Measurements from ENCODE around the gene BAIAP3.
"Not testable (repeated sequence)": the region's sequence is repeated elsewhere in the genome, so short reads cannot be mapped to it uniquely, and the experiment has no call there.

BAIAP3 gene, protein sequence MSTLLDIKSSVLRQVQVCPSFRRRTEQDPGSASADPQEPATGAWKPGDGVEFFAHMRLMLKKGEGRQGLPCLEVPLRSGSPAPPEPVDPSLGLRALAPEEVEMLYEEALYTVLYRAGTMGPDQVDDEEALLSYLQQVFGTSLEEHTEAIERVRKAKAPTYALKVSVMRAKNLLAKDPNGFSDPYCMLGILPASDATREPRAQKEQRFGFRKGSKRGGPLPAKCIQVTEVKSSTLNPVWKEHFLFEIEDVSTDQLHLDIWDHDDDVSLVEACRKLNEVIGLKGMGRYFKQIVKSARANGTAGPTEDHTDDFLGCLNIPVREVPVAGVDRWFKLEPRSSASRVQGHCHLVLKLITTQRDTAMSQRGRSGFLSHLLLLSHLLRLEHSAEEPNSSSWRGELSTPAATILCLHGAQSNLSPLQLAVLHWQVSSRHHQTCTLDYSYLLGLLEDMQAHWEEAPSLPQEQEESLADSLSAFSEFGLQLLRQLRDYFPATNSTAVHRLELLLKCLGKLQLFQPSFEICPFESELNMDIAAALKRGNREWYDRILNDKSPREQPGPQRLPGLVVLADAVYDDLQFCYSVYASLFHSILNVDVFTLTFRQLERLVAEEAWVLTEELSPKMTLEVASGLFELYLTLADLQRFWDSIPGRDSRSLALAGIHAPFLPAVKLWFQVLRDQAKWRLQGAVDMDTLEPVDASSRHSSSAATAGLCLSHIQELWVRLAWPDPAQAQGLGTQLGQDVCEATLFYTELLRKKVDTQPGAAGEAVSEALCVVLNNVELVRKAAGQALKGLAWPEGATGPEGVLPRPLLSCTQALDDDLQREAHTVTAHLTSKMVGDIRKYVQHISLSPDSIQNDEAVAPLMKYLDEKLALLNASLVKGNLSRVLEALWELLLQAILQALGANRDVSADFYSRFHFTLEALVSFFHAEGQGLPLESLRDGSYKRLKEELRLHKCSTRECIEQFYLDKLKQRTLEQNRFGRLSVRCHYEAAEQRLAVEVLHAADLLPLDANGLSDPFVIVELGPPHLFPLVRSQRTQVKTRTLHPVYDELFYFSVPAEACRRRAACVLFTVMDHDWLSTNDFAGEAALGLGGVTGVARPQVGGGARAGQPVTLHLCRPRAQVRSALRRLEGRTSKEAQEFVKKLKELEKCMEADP

DNA sequence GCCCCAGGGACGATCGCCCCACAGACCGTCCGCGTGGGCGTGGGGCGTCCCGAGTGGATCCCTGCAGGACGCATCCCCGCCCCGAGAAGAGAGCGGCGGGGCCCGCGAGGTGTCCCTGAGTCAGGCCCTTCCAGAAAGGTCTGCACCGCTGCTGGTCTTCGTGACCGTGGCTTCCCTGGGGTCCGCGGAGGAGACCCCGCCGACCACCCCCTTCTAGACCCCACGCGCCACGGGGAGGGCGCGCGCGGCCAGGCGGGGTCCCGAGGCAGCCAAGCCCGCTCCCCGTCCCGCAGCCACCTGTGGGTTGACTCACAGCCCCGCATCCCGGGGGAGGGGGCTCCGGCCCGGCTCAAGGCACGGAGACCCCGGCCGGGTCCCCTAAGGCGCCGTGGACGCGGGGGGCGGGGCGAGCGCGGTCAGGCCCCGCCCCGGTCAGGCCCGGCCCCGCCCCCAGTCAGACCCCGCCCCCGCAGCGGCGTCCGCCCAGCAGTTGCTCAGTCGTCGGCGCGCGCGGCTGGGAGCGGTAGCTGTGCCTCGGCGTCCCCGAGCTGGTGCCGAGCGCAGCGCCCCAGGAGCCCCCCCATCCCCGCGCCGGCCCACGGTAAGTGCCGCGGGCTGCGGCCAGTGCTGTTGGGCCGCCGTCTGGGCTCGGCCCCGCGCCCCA, at the start of gene BAIAP3:
Gene BAIAP3, plus strand, starts transcription at position 497 of the 664 bp plus-strand sequence. CDS start 4,905 bp downstream, outside the sequence.
- no peak for DNase-seq (ENCODE audit: low read depth in 2 of 2)

DNA sequence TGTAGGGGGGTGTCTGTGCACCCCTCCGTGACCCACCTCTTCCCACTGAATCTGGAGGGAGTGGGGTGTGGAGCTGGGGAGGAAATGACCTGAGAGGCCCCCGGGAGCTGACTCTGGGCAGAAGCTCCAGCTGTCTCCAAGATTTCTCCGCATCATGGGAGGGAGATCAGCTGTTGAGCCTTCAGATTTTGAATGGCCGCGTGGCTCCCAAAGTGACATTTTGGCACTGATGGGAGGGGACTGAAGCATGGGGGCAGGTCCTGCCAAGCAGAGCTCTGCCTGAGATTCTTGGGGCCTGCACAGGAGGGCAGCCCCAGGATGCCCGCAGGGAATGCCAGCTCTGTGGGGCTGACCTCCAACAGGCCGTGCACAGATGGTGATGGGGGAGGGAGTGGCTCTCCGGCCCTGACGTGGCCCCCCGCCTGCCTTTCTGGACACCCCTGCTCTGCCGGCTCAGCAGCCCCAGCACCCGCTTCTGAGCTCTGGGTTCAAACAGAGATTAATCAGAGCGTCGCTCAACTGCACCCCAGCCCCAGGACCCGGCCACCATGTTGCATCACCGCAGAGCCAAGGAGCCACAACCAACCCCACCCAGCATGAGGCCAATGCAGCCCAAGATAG, 49.3 kb upstream of the BAIAP3 start:
- no peak for DNase-seq (ENCODE audit: low read depth in 2 of 2)

DNA sequence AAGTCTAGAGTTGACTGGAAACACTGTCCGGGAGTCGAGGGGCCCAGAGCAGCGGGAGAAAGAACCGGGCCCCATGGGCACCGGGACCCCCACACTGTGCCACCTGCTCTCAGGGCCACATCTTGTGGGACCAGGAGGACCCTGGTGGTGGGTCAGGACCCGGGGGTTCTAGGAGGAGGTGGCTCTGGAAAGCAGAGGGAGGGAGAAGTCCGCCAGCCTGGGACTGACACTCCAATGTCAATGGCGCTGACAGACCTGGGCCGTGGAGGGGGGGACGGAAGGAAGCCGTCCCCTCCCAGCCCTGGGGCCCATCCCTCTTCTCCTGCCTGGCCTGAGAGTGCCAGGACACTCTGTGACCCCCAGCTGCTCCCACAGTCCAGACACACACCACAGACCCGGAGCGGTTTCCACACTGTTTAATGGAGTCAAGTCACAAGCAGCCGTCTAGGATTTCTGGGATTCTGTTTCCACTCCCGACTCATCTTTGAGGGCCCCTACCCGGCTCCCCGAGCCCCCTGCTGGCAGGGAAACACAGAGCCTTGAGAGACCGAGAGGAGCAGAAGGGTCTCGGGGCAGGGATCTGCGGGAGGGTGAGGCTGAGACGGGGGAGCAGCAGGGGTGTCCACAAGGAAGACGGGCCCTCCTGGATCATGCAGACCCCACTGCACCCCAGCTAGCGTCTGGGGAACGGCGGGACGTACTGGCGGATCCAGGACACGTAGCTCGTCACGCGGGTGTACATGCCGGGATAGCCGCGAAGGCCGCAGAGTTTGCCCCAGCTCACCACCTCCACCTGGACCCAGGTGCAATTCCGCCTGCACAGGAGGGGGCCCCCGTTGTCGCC, 47.6 kb upstream of the BAIAP3 start:
- no peak for DNase-seq (ENCODE audit: low read depth in 2 of 2)

DNA sequence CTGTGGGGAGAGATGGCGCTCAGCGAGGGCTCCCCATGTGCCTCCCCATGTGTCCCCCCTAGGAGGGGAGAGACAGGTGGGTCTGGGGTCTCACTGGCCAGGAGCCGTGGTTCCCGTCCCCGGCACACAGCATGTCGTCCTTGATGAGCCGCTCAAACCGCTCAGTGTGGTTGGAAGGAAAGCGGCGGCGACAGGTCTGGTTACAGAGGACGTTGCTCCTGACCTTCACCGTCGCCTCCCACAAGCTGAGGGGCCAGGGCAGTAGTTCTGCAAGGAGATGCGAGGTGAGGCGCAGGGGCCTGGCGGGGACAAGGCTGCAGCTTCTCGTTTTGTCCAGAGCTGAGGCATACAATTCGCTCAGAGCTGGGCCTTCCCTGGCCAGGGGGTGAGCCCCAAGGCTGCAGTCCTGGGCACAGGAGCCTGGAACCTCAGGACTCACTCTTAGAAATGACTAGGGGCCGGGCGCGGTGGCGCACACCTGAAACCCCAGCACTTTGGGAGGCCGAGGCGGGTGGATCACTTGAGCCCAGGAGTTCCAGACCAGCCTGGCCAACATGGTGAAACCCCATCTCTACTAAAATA, 46.8 kb upstream of the BAIAP3 start:
- DNase-seq (ENCODE audit: low read depth in 2 of 2): no peak

DNA sequence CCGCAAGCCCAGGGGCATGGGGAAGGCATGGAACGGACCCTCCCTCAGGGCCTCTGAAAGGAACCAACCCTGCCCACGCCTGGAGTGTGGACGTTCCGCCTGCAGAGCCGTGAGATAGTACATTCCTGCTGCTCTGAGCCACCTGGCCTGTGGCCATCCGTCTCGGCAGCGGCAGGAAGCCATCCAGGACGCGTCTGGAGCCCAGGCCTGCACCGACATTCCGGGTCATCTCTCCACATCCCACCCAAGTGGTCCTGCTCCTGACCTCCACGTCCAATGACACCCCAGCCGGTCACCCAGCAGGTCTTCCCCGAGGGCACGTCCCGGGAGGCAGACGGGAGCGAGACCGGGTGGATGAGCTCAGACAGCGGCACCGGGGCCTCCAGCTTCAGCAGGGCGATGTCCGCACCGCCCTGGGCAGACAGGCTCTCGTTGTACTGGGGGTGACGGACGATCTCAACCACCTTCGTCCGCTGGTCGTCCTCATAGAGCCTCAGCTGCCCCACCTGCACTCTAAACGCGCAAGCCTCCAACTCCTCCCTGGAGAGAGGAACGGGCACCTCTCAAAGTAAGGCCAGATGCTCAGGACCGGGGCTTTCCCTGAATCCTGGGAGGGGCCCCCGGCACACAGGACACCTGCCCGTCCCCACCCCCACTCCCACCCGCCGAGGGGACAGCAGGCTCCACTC, 45.3 kb upstream of the BAIAP3 start:
- no peak for DNase-seq (ENCODE audit: low read depth in 2 of 2)

DNA sequence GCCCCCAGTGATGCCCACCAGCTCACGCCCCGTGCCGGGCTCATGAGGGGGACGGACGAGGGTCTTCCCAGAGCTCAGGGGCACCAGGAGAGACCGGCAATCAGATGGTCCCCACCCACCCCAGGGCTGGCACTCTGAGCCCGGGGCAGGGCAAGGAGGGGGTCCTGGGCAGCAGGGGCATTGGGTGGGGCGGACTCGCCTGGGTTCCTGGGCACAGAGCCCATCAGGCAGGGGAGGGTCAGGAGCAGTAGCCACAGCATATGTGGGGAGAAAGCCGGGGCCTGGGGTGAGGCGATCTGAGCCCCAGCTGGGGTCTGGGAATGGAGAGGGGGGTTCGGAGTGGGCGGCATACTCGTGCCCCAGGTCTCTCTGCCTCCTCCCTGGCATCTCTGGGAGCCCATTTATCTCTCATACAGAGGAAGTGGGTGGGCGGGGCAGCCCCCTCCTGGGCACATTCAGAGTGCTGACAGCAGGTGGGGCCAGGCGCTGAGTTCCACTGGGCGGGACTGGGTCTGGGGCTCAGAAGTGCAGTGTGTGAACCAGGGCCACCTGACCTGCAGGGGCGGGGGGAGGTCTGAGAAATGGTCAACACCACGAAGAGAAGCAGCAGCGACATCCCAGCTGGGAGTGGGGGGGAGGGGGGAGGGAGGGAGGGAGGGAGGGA, 44.5 kb upstream of the BAIAP3 start:
- no peak for DNase-seq (ENCODE audit: low read depth in 2 of 2)

DNA sequence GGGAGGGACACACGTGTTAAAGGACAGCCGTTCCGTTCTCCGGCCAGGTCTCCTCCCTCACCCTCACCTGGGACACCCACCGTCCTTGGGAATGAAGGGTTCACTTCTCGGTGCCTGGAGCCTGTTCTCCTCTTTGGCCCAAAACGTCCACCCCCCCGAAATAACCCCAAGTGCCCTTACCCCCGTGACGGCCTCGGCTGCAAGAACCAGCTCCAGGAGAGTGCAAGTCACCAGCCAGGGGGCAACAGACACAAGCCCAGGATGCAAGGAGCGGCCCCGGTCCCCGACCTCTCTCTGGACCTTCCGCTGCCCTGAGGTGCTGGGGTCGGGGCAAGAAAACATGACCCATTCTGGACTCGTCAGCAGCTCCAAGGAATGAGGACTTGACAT, 44.0 kb upstream of the BAIAP3 start:
- no peak for DNase-seq (ENCODE audit: low read depth in 2 of 2)

DNA sequence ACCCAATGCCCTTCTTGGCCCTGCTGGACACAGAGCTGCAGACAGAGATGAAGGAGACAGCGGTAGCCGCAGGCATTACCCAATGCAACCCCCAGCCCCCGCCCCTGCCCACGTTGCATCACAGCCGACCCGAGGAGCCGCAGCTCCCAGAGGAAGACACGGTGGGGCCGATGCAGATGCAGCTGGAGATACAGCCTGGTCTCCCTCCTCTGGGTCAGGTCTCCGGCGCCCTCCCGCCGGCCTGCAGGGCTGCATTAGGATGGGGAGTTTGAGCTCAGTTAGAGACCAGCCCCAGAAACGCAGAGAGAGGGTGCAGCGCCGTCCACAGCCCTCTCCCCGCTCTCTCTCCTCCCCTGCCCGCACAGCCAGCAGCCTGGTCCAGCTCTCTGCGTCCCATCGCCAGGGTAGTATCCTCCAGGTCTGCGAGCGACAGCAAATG, 43.4 kb upstream of the BAIAP3 start:
- no peak for DNase-seq (ENCODE audit: low read depth in 2 of 2)

DNA sequence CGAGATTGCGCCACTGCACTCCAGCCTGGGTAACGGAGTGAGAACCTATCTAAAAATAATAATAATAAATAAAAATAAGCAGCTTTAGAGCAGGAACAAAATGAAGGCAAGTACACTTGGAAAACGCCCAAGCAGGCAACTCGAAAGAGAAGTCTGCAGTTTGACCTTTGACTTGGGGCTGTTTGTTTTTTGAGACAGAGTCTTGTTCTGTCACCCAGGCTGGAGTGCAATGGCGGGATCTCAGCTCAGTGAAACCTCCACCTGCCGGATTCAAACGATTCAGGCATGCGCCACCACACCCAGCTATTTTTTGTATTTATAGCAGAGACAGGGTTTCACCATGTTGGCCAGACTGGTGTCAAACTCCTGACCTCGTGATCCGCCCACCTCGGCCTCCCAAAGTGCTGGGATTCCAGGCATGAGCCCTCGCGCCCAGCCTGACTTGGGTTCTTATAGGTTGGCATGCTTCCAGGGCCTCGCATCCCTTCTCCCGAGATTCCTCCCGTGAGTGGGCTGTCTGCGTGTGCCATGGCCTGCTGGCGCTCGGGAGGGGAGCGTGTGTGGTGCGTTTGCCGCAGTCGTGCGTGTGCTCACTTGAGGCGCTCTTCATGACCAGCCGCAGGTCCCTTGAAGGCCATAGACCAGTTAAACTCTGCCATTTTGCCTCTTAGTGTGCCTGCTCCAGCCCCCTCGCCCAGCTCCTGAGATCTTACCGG, 42.4 kb upstream of the BAIAP3 start:
- DNase-seq (ENCODE audit: low read depth in 2 of 2): no peak

DNA sequence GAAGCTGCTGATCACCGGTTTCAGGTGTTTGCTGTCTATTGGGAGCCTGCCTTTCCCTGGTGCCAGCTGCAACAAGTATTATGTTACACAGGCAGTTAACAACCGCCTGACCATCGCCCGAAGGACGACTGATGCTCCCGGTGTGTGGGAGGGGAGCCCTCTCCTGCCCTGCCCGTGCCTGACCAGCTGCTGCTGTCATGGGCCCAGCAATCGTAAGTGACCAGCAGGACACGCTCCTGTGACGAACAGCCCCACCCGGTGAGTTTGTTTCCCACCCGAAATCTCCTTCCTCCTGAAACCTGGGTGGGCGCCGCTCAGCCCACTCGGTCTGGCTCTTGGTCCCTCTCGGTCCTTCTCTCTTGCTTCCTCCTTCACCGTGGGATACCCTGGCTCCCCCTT, 41.9 kb upstream of the BAIAP3 start:
- DNase-seq (ENCODE audit: low read depth in 2 of 2): no peak

DNA sequence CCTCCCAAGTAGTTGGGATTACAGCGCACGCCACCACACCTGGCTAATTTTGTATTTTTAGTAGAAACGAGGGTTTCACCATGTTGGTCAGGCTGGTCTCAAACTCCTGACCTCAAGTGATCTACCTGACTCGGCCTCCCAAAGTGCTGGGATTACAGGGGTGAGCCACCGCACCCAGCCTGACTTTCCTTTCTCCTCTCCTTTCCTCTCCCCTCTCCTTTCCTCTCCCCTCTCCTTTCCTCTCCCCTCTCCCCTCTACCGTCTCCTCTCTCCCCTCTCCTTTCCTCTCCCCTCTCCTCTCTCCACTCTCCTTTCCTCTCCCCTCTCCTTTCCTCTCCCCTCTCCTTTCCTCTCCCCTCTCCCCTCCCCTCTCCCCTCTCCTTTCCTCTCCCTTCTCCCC, 41.2 kb upstream of the BAIAP3 start:
- not testable (repeated sequence) for DNase-seq (ENCODE audit: low read depth in 2 of 2)

DNA sequence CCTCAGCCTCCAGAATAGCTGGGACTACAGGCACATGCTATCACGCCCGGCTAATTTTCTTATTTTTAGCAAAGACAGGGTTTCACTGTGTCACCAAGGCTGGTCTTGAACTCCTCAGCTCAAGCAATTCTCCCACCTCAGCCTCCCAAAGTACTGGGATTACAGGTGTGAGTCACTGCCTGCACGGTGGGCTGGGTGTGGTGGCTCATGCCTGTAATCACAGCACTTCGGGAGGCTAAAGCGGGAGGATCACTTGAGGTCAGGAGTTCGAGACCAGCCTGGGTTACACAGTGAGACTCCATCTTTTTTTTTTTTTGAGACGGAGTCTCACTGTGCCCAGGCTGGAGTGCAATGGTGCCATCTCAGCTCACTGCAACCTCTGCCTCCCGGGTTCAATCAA, 40.6 kb upstream of the BAIAP3 start:
- DNase-seq (ENCODE audit: low read depth in 2 of 2): not testable (repeated sequence)

DNA sequence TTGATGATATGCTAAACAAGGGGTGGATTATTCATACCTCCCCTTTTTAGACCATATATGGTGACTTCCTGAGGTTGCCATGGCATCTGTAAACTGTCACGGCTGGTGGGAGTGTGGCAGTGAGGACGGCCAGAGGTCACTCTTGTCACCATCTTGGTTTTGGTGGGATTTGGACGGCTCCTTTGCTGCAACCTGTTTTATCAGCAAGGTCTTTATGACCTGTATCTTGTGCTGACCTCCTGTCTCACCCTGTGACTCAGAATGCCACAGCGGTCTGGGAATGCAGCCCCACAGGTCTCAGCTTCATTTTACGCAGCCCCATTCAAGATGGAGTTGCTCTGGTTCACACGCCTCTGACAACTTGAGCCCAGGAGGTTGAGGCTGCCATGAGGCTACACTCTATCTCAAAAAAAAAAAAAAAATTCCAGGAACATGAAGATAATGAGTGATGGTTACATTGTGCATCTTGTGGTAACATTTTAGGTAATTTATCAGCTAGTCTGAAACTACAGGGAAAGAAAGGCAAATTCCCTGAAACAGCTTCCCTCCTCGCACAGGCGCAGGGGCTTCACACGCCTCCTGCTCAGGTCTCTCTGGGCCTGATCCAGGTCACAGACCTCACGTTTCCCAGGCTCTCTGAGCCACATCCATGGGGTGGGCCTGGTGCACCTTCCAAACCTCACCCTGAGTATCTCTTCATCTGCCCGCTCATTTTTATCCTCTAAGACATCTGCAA, 39.4 kb upstream of the BAIAP3 start:
- DNase-seq (ENCODE audit: low read depth in 2 of 2): no peak

DNA sequence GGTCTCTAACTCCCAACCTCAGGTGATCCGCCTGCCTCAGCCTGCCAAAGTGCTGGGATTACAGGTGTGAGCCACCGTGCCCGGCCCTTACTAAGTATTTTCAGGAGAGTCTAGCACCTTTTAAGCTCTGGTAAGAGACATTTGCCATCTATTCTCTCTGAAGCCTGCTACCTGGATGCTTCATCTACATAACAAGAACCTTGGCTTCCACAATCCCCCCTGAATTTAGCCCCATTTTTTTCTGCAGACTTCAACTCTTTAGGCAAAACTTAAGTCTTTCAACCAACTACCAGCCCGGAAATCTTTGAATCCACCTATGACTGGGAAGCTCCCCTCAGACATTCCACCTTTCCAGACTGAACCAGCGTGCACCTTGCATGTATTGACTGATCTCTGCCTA, 38.0 kb upstream of the BAIAP3 start:
- no peak for DNase-seq (ENCODE audit: low read depth in 2 of 2)

DNA sequence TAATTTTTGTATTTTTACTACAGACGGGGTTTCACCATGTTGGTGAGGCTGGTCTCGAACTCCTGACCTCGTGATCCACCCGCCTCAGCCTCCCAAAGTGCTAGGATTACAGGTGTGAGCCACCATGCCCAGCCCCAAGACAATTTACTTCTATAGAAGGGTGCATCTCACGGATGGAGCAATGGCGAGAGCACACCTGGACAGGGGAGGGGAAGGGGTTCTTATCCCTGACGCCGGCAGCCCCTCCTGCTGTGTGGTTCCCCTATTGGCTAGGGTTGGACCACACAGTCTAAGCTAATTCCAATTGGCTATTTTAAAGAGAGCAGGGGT, 36.8 kb upstream of the BAIAP3 start:
- DNase-seq (ENCODE audit: low read depth in 2 of 2): not testable (repeated sequence)

DNA sequence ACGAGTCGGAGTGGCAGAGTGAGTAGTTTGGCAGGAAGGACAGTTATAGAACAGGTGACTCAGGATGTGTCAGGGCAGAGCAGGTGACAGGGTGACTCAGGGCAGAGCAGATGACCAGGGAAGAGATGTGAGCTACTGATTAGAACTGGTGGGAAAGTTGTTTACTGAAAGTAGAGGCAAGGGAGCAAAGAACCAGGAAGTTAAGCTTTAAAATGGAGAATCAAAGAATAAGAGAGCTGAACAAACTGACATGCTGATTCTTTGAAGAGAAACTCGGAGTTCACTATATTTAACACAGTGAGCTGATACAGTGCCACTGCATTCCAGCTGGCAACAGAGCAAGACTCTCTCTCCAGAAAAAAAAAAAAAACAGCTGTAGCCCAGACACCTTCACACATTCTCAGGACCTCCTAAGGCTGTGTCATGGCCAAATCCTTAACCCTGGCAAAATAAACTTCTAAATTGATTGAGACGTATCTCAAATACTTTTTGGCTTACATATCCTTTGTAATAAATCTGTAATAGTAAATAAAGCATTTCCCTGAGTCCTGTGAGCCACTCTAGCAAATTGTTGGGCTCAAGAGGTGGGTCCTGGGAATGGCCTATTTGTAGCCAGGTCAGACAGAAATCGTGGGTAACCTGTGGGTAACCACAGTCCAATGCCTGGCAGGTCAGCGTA, 36.3 kb upstream of the BAIAP3 start:
- no peak for DNase-seq (ENCODE audit: low read depth in 2 of 2)

DNA sequence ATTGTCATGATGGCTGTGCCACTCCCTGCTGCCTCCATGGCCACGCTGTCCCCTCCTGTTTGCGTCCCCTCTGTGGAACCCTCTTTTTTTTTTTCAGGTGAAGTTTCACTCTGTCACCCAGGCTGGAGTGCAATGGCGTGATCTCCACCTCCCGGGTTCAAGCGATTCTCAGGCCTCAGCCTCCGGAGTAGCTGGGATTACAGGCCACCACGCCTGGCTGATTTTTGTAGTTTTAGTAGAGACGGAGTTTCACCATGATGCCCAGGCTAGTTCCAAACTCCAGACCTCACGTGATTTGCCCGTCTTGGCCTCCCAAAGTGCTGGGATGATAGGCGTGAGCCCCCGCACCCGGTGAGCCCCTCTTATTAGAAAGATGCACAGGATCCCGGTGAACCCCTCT, 35.0 kb upstream of the BAIAP3 start:
- DNase-seq (ENCODE audit: low read depth in 2 of 2): no peak

All from stimulated activated CD8-positive, alpha-beta memory T cell treated with anti-CD3 and anti-CD28 coated beads, Interleukin-7, amount 100 ng/mL, for 1 hour (primary cell).